Omental fat pad (tissue), 4 donors: ENCODE results near the gene SUGP2. TPM values are rescaled to one million over a fixed set of nuclear protein-coding genes. Genes with fewer than 3 reads are reported as not detected.

Experiments used
- ATAC-seq: fragments of 150-250 bp; one replicate; pipeline ENCODE4 v1.9.1; 2016; ENCODE audit warnings: mild to moderate bottlenecking, moderate library complexity; ENCODE audit not compliant: low FRiP score
- DNase-seq: peaks from one replicate; pipeline ENCODE4 v3.0.0-alpha.2; 2019; ENCODE audit warnings: low spot score
- CTCF ChIP-seq, 3 donors: fragments of 450-650 bp; IDR thresholded peaks; one replicate each; pipeline ENCODE4 v1.5.1; 2016 to 2017; ENCODE audit warnings: antibody characterized with exemption in 3 of 3, mild to moderate bottlenecking in 3 of 3, moderate library complexity in 2 of 3
- total RNA-seq, 4 donors: library from RNA; depleted of rRNA; stranded (reverse); fragments of >200 nt; gene quantifications; one replicate each; pipeline ENCODE4 v1.1.0, GENCODE V29; 2016

Gene SUGP2
- total RNA-seq, 4 donors from 2014 or later, result 30.3 to 54.5 (median 36.3) TPM

- ATAC-seq (no peak), DNase-seq (no peak)
- TF ChIP-seq CTCF (IDR thresholded peaks at IDR 0.05), result no peak
Observed at GRCh38 chr19:18946918-18947317, 86.4 kb downstream of the SUGP2 start.

- DNase-seq (no peak), ATAC-seq (no peak)
- no peak for TF ChIP-seq CTCF (IDR thresholded peaks at IDR 0.05)
Observed at GRCh38 chr19:18946335-18946734, 87.0 kb downstream of the SUGP2 start.

- no peak for TF ChIP-seq CTCF (IDR thresholded peaks at IDR 0.05)
- ATAC-seq, result no peak
- no peak for DNase-seq
Observed at GRCh38 chr19:18945297-18945696, 88.0 kb downstream of the SUGP2 start.

GRCh38 chr19:18943465-18943864, 89.9 kb downstream of the SUGP2 start:
- no peak for ATAC-seq
- no peak for TF ChIP-seq CTCF (IDR thresholded peaks at IDR 0.05)
- no peak for DNase-seq

DNA sequence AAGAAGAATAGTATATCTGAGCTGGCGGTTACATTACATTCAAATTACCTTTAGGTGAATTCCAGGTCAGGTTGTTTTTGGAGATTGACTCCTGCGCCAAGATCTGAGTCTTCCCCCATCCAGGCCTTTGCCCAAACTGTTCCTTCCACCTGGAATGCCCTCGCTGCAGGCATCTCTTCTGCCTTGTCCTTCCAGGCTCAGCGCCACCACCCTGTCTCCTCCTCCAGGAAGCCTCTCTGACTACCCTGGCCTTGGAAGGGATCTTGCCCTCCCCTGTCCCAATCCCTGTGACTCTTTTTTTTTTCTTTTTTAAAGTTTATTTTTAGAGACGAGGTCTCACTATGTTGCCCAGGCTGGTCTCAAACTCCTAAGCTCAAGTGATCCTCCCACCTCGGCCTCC, 90.6 kb downstream of the SUGP2 start:
- TF ChIP-seq CTCF (IDR thresholded peaks at IDR 0.05), result no peak
- no peak for ATAC-seq
- no peak for DNase-seq

- no peak for TF ChIP-seq CTCF (IDR thresholded peaks at IDR 0.05)
- DNase-seq (no peak), ATAC-seq (no peak)
Observed at GRCh38 chr19:18941628-18942354, 91.5 kb downstream of the SUGP2 start.

Other genes starting within 250 kb of the SUGP2 start
- gene COMP, start 242.2 kb downstream of the SUGP2 start, total RNA-seq, result 1 to 10 TPM; 1.1 to 1.9 (median 1.3) TPM
- gene UPF1, start 201.6 kb downstream of the SUGP2 start, total RNA-seq, result 100 to 1,000 TPM in 2 of 4 donors, 10 to 100 TPM in 2; 67.3 to 113 (median 96.0) TPM
- under 1 TPM in 2 of 4 donors, not detected in 2; 0.19 to 0.24 TPM for gene CERS1, start 137.4 kb downstream of the SUGP2 start, total RNA-seq
- 100 to 1,000 TPM; 158 to 202 (median 169) TPM for gene COPE, start 114.1 kb downstream of the SUGP2 start, total RNA-seq
- 10 to 100 TPM; 29.8 to 73.9 (median 36.6) TPM for gene DDX49, start 113.8 kb downstream of the SUGP2 start, total RNA-seq
- gene HOMER3, start 92.3 kb downstream of the SUGP2 start, total RNA-seq, result 10 to 100 TPM; 16.6 to 47.8 (median 40.6) TPM
- gene ARMC6, start 86 bp upstream of the SUGP2 start, total RNA-seq, result 10 to 100 TPM; 16.9 to 39.5 (median 25.4) TPM
- 1 to 10 TPM; 4.7 to 9.9 (median 7.4) TPM for gene SLC25A42, start 30.5 kb upstream of the SUGP2 start, total RNA-seq
- gene TMEM161A, start 105.0 kb upstream of the SUGP2 start, total RNA-seq, result 10 to 100 TPM; 12.0 to 16.8 (median 15.8) TPM
- gene MEF2B, start 136.7 kb upstream of the SUGP2 start, total RNA-seq, result under 1 TPM in 1 of 4 donors, not detected in 3; 0.28 TPM
- 10 to 100 TPM; 16.8 to 29.8 (median 19.9) TPM for gene BORCS8, start 158.6 kb upstream of the SUGP2 start, total RNA-seq
- gene RFXANK, start 158.7 kb upstream of the SUGP2 start, total RNA-seq, result 10 to 100 TPM; 31.2 to 46.8 (median 42.3) TPM
- gene NR2C2AP, start 169.9 kb upstream of the SUGP2 start, total RNA-seq, result 10 to 100 TPM in 3 of 4 donors, 1 to 10 TPM in 1; 7.9 to 22.9 (median 15.7) TPM
- gene NCAN, start 178.4 kb upstream of the SUGP2 start, total RNA-seq, result not detected
- gene TM6SF2, start 239.8 kb upstream of the SUGP2 start, total RNA-seq, result under 1 TPM in 2 of 4 donors, not detected in 2; 0.31 to 0.47 TPM